ENCODE measurements around the gene LRCH4. TPM values are rescaled to one million over a fixed set of nuclear protein-coding genes. Genes with fewer than 3 reads are reported as not detected.
"Not testable (repeated sequence)": the region's sequence is repeated elsewhere in the genome, so short reads cannot be mapped to it uniquely, and the experiment has no call there.

Gene LRCH4
- total and polyA plus RNA-seq, 8 donors, result 42.3 to 86.5 (median 57.9) TPM

DNA sequence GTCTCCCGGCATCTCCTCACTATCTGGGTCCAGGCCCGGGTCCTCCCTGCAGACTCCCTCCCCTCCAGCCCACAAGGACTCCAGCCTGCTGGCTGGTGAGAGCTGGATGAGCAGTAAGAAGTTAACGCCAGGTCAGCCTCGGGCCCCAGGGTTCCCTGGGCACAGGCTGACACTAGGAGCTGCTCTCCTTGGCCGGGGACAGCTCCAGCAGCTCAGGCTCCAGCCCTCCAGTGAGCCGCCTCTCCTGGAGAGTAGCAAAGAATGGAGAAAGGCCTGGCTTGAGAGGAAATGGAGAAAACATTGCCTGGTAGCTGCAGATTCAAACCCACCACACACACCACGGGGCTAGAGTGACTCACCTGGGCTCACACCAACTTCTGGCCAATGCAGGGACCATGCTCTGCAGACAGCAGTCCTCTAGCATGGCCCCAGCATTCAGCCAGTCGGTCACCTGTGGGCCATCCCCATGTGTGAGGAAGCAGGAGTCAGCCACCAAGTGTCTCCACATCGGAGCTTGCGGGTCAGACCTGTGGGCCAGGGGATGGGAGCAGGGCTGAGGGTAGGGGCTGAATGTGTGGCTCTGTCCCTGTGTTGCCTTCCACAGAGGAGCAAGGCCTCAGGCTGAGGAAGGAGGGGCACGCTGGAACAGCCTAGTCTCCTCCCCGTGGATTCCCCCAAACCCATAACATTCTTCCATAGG is 18.7 kb downstream of the LRCH4 start:
- H3K27me3 ChIP-seq, result peaks cover 0 to 15% of the 10 kb centered on the region in 2 donors
- H3K27ac ChIP-seq, result no peak overlapping the region
- H3K4me3 ChIP-seq, result no peak overlapping the region
- no peaks in the 10 kb centered on the region for H3K9me3 ChIP-seq
- TF ChIP-seq CTCF (IDR thresholded peaks at IDR 0.05), result no peak
- intact Hi-C loops (cut with DNase I), result loop anchor here in 1 of 2 donors (2.0 to 5.0 kb wide), 2 partner anchors 34 to 125 kb away; partner anchors contain the start of gene GIGYF1
- DNase-seq, result peak in 1 of 4 donors; percentile 45
- ATAC-seq, result no peak
- peaks cover 0 to 25% of the 10 kb centered on the region in 2 donors for H3K36me3 ChIP-seq
- H3K4me1 ChIP-seq, result peaks cover 12 to 36% of the 10 kb centered on the region in 2 donors

- TF ChIP-seq CTCF (IDR thresholded peaks at IDR 0.05), result no peak
- Histone ChIP-seq H3K27ac (no peak overlapping the region), H3K4me1 (peaks cover 12 to 24% of the 10 kb centered on the region in 2 donors), H3K36me3 (peaks cover 0 to 29% of the 10 kb centered on the region in 2 donors), H3K4me3 (no peak overlapping the region), H3K9me3 (no peaks in the 10 kb centered on the region), H3K27me3 (peaks cover 0 to 15% of the 10 kb centered on the region in 2 donors)
- ATAC-seq, result no peak
- intact Hi-C loops (cut with DNase I), result loop anchor here in 1 of 2 donors (2.0 to 5.0 kb wide), 2 partner anchors 35 to 126 kb away; partner anchors contain the start of gene GIGYF1
- peak in 1 of 4 donors; percentile 62 for DNase-seq
These were observed 19.9 kb downstream of the LRCH4 start for GRCh38 chr7:100566018-100566531.

GRCh38 chr7:100565133-100565571 is 20.8 kb downstream of the LRCH4 start:
- no peak for ATAC-seq
- DNase-seq, result peak in 1 of 4 donors; percentile 49
- Histone ChIP-seq H3K4me1 (peaks cover 3 to 15% of the 10 kb centered on the region in 2 donors), H3K9me3 (no peaks in the 10 kb centered on the region), H3K27ac (no peak overlapping the region), H3K27me3 (peaks cover 0 to 9% of the 10 kb centered on the region in 2 donors), H3K36me3 (peaks cover 0 to 29% of the 10 kb centered on the region in 2 donors), H3K4me3 (no peak overlapping the region)
- intact Hi-C loops (cut with DNase I), result loop anchor here in 1 of 2 donors (5.0 kb wide), 1 partner anchor 127 kb away; the partner anchor contains the start of gene GIGYF1
- TF ChIP-seq CTCF (IDR thresholded peaks at IDR 0.05), result no peak

GRCh38 chr7:100564405-100564804 is 21.5 kb downstream of the LRCH4 start:
- H3K27ac ChIP-seq; H3K4me3 ChIP-seq; ATAC-seq; intact Hi-C loops (cut with DNase I); H3K9me3 ChIP-seq; DNase-seq; H3K27me3 ChIP-seq: not testable (repeated sequence)
- peaks cover 0 to 11% of the 10 kb centered on the region in 2 donors for H3K4me1 ChIP-seq
- H3K36me3 ChIP-seq, result peaks cover 0 to 29% of the 10 kb centered on the region in 2 donors

- Histone ChIP-seq H3K4me1 (peaks cover 0 to 12% of the 10 kb centered on the region in 2 donors), H3K27me3 (no peaks in the 10 kb centered on the region), H3K9me3 (no peaks in the 10 kb centered on the region), H3K36me3 (peaks cover 0 to 29% of the 10 kb centered on the region in 2 donors), H3K4me3 (no peak overlapping the region), H3K27ac (no peak overlapping the region)
- peak; percentile 94 to 97 for TF ChIP-seq CTCF (IDR thresholded peaks at IDR 0.05)
- peak; percentile 79 for ATAC-seq
- intact Hi-C loops (cut with DNase I), result no loop called here
- peak in 3 of 4 donors; percentile 66 to 93 (median 78) for DNase-seq
These were observed 22.0 kb downstream of the LRCH4 start for GRCh38 chr7:100563809-100564400.

All from left lung (tissue), 10 donors.